Nephron (organoid): ENCODE measurements around the gene MYL7.

Experiments
- H3K27ac Mint-ChIP-seq, 3 experiments: 2 replicates each; pipeline ENCODE4 v1.8.0; 2020; ENCODE audit warnings: mixed read lengths in 3 of 3, mild to moderate bottlenecking in 2 of 3, moderate library complexity in 1 of 3
- H3K27me3 Mint-ChIP-seq: 2 replicates; pipeline ENCODE4 v1.8.0; 2021; ENCODE audit warnings: low read depth, mild to moderate bottlenecking, moderate library complexity, mixed read lengths
- H3K36me3 Mint-ChIP-seq: 2 replicates; pipeline ENCODE4 v1.8.0; 2020; ENCODE audit warnings: low read depth, mixed read lengths
- H3K4me1 Mint-ChIP-seq: 2 replicates; pipeline ENCODE4 v1.8.0; 2020; ENCODE audit warnings: mixed read lengths
- H3K4me3 Mint-ChIP-seq, 3 experiments: 2 replicates each; pipeline ENCODE4 v1.8.0; 2020; ENCODE audit warnings: mild to moderate bottlenecking in 3 of 3, mixed read lengths in 3 of 3, moderate library complexity in 2 of 3
- H3K9me3 Mint-ChIP-seq: 2 replicates; pipeline ENCODE4 v1.8.0; 2020; ENCODE audit warnings: mixed read lengths
- CTCF ChIP-seq, 3 experiments: fragments of 200-600 bp; sonication (generic); IDR thresholded peaks; one replicate each; pipeline ENCODE4 v1.5.0; 2021; ENCODE audit warnings: antibody characterized with exemption in 3 of 3; ENCODE audit not compliant: unreplicated experiment in 3 of 3

The MYL7 gene

GRCh38 chr7:44158096-44158872 is 17.2 kb upstream of the MYL7 start:
- Mint-ChIP-seq H3K27ac (no peak overlapping the region), H3K4me3 (no peak overlapping the region), H3K36me3 (no peaks in the 10 kb centered on the region), H3K9me3 (no peaks in the 10 kb centered on the region), H3K4me1 (no peaks in the 10 kb centered on the region), H3K27me3 (peaks cover 7% of the 10 kb centered on the region)
- TF ChIP-seq CTCF (IDR thresholded peaks at IDR 0.05; ENCODE audit: unreplicated experiment in 3 of 3) = no peak

GRCh38 chr7:44157116-44158080 is 16.3 kb upstream of the MYL7 start:
- Mint-ChIP-seq H3K27me3 (peaks cover 7% of the 10 kb centered on the region), H3K27ac (no peak overlapping the region), H3K4me3 (no peak overlapping the region), H3K4me1 (no peaks in the 10 kb centered on the region), H3K36me3 (no peaks in the 10 kb centered on the region), H3K9me3 (no peaks in the 10 kb centered on the region)
- no peak for TF ChIP-seq CTCF (IDR thresholded peaks at IDR 0.05; ENCODE audit: unreplicated experiment in 3 of 3)

GRCh38 chr7:44156453-44157010 is 15.4 kb upstream of the MYL7 start:
- no peak overlapping the region for H3K27ac Mint-ChIP-seq

GRCh38 chr7:44155191-44156185 is 14.4 kb upstream of the MYL7 start:
- Mint-ChIP-seq H3K27ac (no peak overlapping the region), H3K36me3 (no peaks in the 10 kb centered on the region), H3K4me3 (no peak overlapping the region), H3K9me3 (no peaks in the 10 kb centered on the region), H3K4me1 (peaks cover 14% of the 10 kb centered on the region), H3K27me3 (peaks cover 12% of the 10 kb centered on the region)
- no peak for TF ChIP-seq CTCF (IDR thresholded peaks at IDR 0.05; ENCODE audit: unreplicated experiment in 3 of 3)

More at GRCh38 chr7:44156453-44157010, 15.4 kb upstream of the MYL7 start:
- no peak overlapping the region for H3K4me3 Mint-ChIP-seq
- TF ChIP-seq CTCF (IDR thresholded peaks at IDR 0.05; ENCODE audit: unreplicated experiment in 3 of 3) = no peak
- no peaks in the 10 kb centered on the region for H3K9me3 Mint-ChIP-seq
- H3K27me3 Mint-ChIP-seq = peaks cover 7% of the 10 kb centered on the region
- H3K36me3 Mint-ChIP-seq = no peaks in the 10 kb centered on the region
- peaks cover 4% of the 10 kb centered on the region for H3K4me1 Mint-ChIP-seq

- Mint-ChIP-seq H3K4me1 (peaks cover 22% of the 10 kb centered on the region), H3K9me3 (no peaks in the 10 kb centered on the region), H3K4me3 (no peak overlapping the region), H3K27me3 (peaks cover 12% of the 10 kb centered on the region), H3K36me3 (no peaks in the 10 kb centered on the region), H3K27ac (no peak overlapping the region)
- TF ChIP-seq CTCF (IDR thresholded peaks at IDR 0.05; ENCODE audit: unreplicated experiment in 3 of 3) = no peak
Measured at GRCh38 chr7:44154703-44155102, 13.6 kb upstream of the MYL7 start.
